AG09309 (cell line): Measurements from ENCODE around the gene TCF25.

ENCODE experiments used
- DNase-seq: peaks from one replicate; pipeline ENCODE4 v3.0.0-alpha.2; 2010; ENCODE audit warnings: low read depth
- H3K4me3 ChIP-seq: 2 replicates; pipeline ENCODE4 v1.5.1; 2011; ENCODE audit warnings: mild to moderate bottlenecking, low read depth, low read length, moderate library complexity; ENCODE audit not compliant: control insufficient read depth
- TF ChIP-seq, protein P1 (sequence below): IDR thresholded peaks from 2 replicates; pipeline ENCODE4 v1.5.1; 2011; ENCODE audit warnings: mild to moderate bottlenecking, low read depth, low read length, inconsistent platforms; ENCODE audit not compliant: insufficient read depth, control insufficient read depth; ENCODE audit errors: missing control alignments

Gene TCF25

DNA sequence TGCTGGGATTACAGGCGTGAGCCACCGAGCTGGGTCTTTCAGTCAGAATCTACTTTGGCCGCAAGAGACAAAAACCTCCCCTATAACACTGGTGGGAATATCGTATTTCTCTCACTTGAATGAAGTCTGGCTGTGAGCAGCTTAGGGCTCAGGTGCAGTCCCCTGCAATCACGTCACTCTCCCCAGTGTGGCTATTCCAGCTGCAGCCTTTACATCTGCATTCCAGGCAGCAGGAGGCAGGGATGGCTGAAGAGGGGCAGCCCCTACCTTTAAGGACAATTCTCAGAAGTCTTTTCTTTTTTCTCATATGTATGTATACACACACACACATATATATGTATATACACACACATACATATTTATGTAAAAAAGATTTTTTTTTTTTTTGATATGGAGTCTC lies 78.1 kb downstream of the TCF25 start:
- TF ChIP-seq, protein P1, sequence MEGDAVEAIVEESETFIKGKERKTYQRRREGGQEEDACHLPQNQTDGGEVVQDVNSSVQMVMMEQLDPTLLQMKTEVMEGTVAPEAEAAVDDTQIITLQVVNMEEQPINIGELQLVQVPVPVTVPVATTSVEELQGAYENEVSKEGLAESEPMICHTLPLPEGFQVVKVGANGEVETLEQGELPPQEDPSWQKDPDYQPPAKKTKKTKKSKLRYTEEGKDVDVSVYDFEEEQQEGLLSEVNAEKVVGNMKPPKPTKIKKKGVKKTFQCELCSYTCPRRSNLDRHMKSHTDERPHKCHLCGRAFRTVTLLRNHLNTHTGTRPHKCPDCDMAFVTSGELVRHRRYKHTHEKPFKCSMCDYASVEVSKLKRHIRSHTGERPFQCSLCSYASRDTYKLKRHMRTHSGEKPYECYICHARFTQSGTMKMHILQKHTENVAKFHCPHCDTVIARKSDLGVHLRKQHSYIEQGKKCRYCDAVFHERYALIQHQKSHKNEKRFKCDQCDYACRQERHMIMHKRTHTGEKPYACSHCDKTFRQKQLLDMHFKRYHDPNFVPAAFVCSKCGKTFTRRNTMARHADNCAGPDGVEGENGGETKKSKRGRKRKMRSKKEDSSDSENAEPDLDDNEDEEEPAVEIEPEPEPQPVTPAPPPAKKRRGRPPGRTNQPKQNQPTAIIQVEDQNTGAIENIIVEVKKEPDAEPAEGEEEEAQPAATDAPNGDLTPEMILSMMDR, result no peak
- no peak overlapping the region for H3K4me3 ChIP-seq
- DNase-seq, result no peak

DNA sequence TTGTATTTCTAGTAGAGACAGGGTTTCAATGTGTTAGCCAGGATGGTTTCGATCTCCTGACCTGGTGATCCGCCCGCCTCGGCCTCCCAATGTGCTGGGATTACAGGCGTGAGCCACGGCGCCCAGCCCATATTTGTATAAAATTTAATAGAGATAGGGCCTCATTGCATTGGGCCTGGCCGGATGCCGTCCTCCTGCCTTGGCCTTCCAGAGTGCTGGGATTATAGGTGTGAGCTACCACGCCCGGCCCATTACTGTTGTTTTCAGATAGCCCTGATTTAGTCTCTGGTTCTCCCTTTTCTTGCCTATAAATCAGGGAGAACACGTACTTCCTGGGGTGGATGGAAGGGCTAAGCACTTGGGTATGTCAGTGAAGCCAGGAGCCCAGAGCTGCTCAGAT lies 78.7 kb downstream of the TCF25 start:
- no peak overlapping the region for H3K4me3 ChIP-seq
- DNase-seq, result no peak
- TF ChIP-seq, protein P1, result no peak

DNA sequence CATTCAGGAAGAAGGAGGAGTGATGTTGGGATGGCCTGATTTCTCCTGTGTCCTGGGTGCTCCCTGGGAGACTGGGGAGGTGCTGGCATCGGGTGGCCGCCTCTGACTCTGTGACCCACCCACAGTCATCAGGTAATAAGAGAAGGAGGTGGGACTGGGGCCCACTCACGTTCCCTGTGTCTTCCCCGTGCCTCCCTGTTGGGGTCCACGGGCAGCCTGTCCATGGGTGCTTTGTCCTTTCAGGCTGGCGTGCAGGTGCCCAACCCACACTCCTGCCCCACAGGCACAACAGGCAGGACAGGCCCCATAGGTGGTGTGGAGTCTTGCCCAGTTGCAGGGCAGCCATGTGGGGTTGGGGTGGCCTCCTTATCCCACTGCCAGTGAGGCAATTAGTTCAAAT lies 79.2 kb downstream of the TCF25 start:
- DNase-seq, result no peak
- TF ChIP-seq, protein P1, result no peak
- H3K4me3 ChIP-seq, result no peak overlapping the region

DNA sequence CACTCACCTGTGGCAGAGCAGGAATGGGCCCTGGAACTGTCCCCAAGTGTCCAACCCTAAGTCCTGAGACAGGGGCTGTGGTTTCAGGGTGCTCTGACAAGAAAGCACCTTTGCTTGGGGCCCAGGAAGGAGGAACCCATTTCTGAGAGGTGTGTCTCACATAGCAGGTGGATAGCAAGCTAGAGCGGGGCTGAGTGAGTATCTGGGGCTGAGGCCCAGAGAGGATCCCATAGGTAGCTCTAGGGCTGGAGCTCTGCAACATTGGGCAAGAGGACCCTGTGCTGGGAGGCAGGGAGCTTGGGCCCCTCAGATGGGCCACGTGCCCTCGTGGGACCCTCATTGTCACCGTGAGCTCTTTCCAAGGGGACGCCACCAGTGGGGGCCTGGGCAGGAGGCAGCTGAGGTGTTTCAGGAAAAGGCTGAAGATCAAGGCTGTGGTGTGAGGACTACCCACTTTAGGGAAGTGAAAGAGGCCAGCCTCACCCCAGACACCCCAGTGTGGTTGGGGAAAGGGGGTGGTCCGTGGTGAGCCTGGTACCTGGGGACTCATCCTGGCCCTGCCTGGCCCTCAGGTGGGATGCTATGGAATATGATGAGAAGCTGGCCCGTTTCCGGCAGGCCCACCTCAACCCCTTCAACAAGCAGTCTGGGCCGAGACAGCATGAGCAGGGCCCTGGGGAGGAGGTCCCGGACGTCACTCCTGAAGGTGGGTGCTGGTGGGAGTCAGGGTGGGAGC lies 80.4 kb downstream of the TCF25 start:
- DNase-seq, result no peak
- no peak overlapping the region for H3K4me3 ChIP-seq
- TF ChIP-seq, protein P1, result no peak

DNA sequence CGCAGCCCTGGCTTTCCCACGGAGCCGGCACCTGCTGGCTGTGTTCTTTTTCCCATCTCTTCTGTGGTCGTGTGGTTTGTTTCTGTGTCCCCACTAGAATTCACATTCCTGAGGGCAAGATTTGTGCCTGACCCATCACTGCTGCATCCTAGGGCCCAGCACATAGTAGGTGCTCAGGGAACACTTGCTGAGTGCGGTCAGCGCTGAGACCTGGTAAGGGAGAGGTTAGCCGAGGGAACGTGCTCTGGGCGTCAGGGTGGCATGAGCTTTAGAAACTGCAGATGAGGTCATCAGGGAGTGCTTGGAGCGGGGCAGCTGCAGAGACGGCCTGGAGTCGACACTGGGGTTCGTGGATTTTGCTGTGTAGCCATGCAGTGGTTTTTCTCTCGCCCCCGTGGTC lies 81.1 kb downstream of the TCF25 start:
- no peak overlapping the region for H3K4me3 ChIP-seq
- TF ChIP-seq, protein P1, result no peak
- DNase-seq, result no peak

DNA sequence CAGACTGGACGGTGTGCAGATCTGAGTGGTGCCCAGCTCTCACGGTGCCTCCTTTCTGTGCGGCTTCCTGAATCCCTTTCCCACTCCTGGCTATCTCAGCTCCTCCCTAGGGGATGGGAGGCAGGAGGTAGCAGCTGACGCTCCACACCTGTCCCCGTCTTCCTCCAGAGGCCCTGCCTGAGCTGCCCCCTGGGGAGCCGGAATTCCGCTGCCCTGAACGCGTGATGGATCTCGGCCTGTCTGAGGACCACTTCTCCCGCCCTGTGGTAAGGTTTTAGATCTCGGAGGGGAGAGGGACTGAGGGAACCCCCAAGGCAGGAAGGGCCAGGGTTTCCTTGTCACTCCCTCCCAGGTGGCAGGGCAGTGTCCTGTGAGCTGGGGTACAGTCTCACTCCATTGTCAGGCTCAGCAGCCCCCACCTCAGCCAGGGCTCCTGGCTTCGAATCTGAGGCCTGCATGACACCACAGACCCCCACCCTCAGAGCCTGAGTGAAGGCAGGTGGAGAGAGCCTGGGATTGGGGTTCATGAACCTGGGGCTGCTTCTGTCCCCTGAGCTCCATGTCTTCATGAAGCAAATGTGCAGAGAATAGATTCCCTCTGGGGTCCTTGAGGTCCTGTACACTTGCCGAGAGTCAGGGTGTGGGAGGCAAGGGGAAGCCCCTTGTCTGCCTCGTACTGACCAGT lies 81.8 kb downstream of the TCF25 start:
- no peak for DNase-seq
- TF ChIP-seq, protein P1, result no peak
- H3K4me3 ChIP-seq, result no peak overlapping the region
